GM10266 (cell line): Measurements from ENCODE around the gene VPS13D.

Experiments
- DNase-seq: peaks from one replicate; pipeline ENCODE4 v3.0.0; 2012; ENCODE audit errors: extremely low spot score
- CTCF ChIP-seq: IDR thresholded peaks from 2 replicates; pipeline ENCODE4 v1.5.1; 2012; ENCODE audit warnings: mild to moderate bottlenecking, low read depth; ENCODE audit not compliant: control insufficient read depth, insufficient read depth; ENCODE audit errors: missing control alignments

The VPS13D gene

GRCh38 chr1:12416101-12416500, 186.3 kb downstream of the VPS13D start:
- no peak for DNase-seq
- TF ChIP-seq CTCF, result no peak

- no peak for TF ChIP-seq CTCF
- DNase-seq, result no peak
Measured at GRCh38 chr1:12416744-12417143, 186.9 kb downstream of the VPS13D start.

- no peak for TF ChIP-seq CTCF
- no peak for DNase-seq
Measured at GRCh38 chr1:12417389-12417788, 187.6 kb downstream of the VPS13D start.

GRCh38 chr1:12420171-12420570, 190.3 kb downstream of the VPS13D start:
- no peak for TF ChIP-seq CTCF
- no peak for DNase-seq

GRCh38 chr1:12422488-12422887, 192.7 kb downstream of the VPS13D start:
- TF ChIP-seq CTCF, result no peak
- no peak for DNase-seq

GRCh38 chr1:12424087-12424529, 194.3 kb downstream of the VPS13D start:
- DNase-seq, result no peak
- TF ChIP-seq CTCF, result no peak

GRCh38 chr1:12424793-12425192, 195.0 kb downstream of the VPS13D start:
- no peak for TF ChIP-seq CTCF
- no peak for DNase-seq
